ENCODE measurements around the gene CDH23. TPM values are rescaled to one million over a fixed set of nuclear protein-coding genes. Genes with fewer than 3 reads are reported as not detected.

CDH23 gene
- total RNA-seq, 1 donor from 2014 or later = 4.5 TPM

- no peak overlapping the region for H3K27ac ChIP-seq (replicated peaks)
- no peaks in the 10 kb centered on the region for H3K4me1 ChIP-seq
- H3K4me3 ChIP-seq = no peak overlapping the region
- no peaks in the 10 kb centered on the region for H3K9me3 ChIP-seq (replicated peaks)
- no peaks in the 10 kb centered on the region for H3K36me3 ChIP-seq
- intact Hi-C loops (cut with micrococcal nuclease) = no loop called here
- TF ChIP-seq CTCF (IDR thresholded peaks at IDR 0.05; ENCODE audit: borderline replicate concordance) = no peak
- no peaks in the 10 kb centered on the region for H3K27me3 ChIP-seq (ENCODE audit: low read depth)
- DNase-seq = no peak
Observed at GRCh38 chr10:71671994-71672946, 275.6 kb downstream of the CDH23 start.

DNA sequence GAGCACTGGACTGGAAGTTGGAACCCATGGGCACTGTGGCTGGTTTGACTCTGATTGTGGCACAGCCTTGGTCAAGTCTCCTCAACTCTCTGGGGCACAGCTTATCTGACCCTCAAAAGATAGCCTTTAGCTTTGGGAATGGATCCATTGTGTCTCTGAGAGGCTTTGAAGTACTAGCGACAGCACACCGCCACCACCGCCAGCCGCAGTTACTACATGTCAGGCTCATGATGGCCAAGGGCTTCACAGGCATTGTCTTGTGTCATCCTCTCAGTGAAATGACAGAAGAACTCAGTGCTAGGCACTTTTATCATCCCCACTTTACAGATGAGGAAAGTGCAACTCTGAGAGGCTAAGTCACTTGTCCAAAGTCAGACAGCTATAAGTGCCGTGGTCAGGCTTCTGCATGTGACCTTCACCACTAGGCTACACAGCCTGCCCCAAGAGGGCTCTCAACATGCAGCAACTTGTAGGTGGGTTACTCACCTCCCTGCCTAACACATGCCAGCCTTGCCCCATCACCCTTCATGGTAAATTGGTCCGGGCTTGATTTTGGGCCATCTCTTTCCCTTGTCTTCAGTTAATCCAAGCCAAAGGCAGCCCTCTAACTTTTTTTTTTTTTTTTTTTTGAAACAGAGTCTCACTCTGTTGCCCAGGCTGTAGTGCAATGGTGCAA is 278.7 kb downstream of the CDH23 start:
- Histone ChIP-seq H3K4me3 (no peak overlapping the region), H3K27me3 (ENCODE audit: low read depth) (peaks cover 2% of the 10 kb centered on the region), H3K9me3 (replicated peaks) (no peaks in the 10 kb centered on the region), H3K4me1 (peaks cover 28% of the 10 kb centered on the region), H3K36me3 (no peaks in the 10 kb centered on the region), H3K27ac (replicated peaks) (no peak overlapping the region)
- intact Hi-C loops (cut with micrococcal nuclease) = no loop called here
- no peak for TF ChIP-seq CTCF (IDR thresholded peaks at IDR 0.05; ENCODE audit: borderline replicate concordance)
- DNase-seq = no peak

- no peak for TF ChIP-seq CTCF (IDR thresholded peaks at IDR 0.05; ENCODE audit: borderline replicate concordance)
- intact Hi-C loops (cut with micrococcal nuclease) = no loop called here
- Histone ChIP-seq H3K27ac (replicated peaks) (no peak overlapping the region), H3K4me1 (peaks cover 28% of the 10 kb centered on the region), H3K27me3 (ENCODE audit: low read depth) (peaks cover 2% of the 10 kb centered on the region), H3K4me3 (no peak overlapping the region), H3K36me3 (no peaks in the 10 kb centered on the region), H3K9me3 (replicated peaks) (no peaks in the 10 kb centered on the region)
- DNase-seq = no peak
Observed at GRCh38 chr10:71677261-71677660, 280.5 kb downstream of the CDH23 start.

DNA sequence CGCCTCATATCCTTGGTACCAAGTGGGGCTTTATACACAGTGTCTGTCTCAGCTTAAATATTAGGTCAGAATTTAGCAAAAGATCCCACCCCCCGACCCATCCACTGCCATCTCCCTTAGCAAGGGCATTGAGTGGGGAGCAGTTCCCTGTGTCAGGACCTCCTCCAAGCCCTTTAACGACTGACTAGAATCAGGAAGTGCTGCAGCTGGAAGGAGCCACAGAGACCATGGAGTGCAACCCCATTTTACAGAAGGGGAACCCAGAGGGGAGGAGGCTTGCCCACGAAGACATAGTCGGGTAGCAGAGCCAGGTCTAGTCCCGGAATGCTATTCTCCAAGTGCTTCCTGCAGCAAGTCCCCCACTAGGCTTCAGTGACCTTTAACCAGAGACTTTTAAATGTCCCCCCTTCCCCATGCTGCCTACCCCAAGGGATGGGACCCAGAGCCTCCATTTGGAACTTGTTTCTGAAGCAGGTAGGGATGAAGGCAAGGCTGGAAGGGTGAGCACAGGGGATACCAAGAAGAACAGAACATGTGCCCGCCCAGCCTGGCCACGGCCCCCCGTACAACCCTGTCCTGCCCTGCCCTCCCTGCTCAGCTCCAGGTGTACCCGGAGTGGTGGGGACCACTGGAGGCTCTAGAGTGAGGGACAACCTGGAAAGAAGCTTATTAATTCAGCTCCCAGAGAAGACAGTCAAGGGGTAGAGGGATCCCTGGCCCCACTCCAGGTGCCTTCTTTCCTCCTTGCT is 281.5 kb downstream of the CDH23 start:
- H3K27me3 ChIP-seq (ENCODE audit: low read depth) = peaks cover 2% of the 10 kb centered on the region
- H3K4me3 ChIP-seq = no peak overlapping the region
- H3K9me3 ChIP-seq (replicated peaks) = no peaks in the 10 kb centered on the region
- H3K4me1 ChIP-seq = peaks cover 37% of the 10 kb centered on the region
- H3K27ac ChIP-seq (replicated peaks) = peak overlapping the region; percentile 84
- no peak for DNase-seq
- H3K36me3 ChIP-seq = no peaks in the 10 kb centered on the region
- intact Hi-C loops (cut with micrococcal nuclease) = no loop called here
- TF ChIP-seq CTCF (IDR thresholded peaks at IDR 0.05; ENCODE audit: borderline replicate concordance) = no peak

GRCh38 chr10:71679425-71679824 is 282.7 kb downstream of the CDH23 start:
- Histone ChIP-seq H3K9me3 (replicated peaks) (no peaks in the 10 kb centered on the region), H3K4me3 (no peak overlapping the region), H3K36me3 (no peaks in the 10 kb centered on the region), H3K4me1 (peaks cover 49% of the 10 kb centered on the region), H3K27me3 (ENCODE audit: low read depth) (peaks cover 2% of the 10 kb centered on the region), H3K27ac (replicated peaks) (peak overlapping the region; percentile 84)
- no peak for TF ChIP-seq CTCF (IDR thresholded peaks at IDR 0.05; ENCODE audit: borderline replicate concordance)
- DNase-seq = peak; percentile 52
- intact Hi-C loops (cut with micrococcal nuclease) = no loop called here
